HG02885 (cell line): ENCODE data around the gene CFAP61.
"Not testable (repeated sequence)": the region's sequence is repeated elsewhere in the genome, so short reads cannot be mapped to it uniquely, and the experiment has no call there.

Source experiments
- ATAC-seq: cut with Tn5 transposase; IDR thresholded peaks from one replicate; pipeline ENCODE4 v1.9.1; 2021; ENCODE audit warnings: mild to moderate bottlenecking; ENCODE audit not compliant: unreplicated experiment, poor library complexity

The CFAP61 gene

DNA sequence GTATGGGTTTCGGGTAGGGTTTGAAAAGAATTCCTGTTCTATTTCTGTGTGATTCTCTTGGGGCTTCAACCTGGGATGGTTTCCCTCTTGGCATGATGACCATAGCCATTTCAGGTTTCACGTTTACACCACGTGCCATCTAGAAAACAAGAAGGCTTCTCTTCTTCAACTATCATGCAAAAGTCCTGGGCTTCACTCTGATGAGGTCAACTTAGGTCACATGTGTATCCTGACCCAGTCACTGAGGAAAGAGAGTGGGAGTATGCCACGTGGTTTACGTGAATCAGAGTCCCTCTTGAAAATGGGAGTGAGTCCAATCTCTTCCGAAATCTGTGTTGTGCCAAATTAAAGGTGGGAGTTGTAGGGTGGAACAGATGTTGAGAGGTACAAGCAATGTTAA is 174.2 kb downstream of the CFAP61 start:
- ATAC-seq, result no peak

DNA sequence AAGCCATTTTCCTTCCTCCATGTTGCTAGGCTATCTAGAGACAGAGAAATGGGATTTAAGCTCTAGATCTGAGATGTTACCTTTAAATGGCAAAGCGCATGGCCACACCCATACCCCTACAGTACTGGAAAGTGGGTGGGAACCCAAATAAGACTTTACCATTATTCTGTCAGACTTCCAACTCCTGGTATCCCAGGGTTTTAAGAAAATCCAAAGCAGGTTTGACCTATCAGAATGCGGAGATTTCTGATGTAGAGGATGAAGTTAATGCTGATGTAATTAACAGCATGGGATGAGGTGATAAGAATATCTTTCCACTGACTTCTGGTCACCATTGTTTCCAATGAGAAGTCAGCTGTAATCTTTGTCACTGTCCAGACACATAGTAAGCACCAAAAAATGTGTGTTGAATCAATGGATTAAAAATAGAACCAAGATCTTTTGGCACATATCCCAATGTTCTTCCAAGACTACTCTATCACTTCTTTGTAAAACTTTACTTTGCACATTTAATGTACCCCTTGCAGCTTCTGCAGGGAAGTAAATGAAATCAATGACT is 174.8 kb downstream of the CFAP61 start:
- ATAC-seq, result no peak

DNA sequence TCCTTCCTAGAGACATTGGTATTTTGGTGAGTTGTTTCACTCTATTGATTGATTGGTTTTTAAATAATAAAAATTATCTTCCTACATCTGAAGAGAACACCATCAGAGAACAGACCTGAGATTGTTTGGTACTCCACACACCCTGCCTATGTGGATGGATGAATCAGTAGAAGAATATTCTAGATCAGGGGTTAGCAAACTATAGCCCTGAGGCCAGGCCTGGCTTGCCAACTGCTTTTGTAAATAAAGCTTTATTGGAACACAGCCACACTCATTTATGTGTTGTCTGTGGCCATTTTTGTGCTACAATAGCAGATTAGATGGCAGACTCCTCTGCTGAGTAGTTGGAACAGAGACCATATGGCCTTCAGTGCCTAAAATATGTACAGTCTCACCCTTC is 176.0 kb downstream of the CFAP61 start:
- no peak for ATAC-seq

DNA sequence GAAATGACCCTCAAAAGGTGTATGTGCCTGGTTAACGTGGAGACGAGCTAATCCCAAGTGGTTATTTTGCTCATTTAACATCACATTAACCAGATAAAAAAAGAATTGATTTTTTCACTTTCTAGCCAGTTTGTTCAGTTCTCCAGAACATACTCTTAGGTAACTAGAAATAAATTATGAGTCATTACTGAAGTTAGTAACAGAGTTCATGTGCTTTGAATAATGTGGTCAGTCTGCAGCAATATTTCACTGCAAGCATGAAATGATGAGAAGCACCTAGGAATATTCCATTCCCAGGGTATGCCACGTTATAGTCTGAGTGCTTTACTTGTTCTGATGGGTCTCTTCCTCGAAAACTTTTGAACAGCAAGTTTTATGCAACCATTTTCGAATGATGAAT is 177.3 kb downstream of the CFAP61 start:
- ATAC-seq, result no peak

DNA sequence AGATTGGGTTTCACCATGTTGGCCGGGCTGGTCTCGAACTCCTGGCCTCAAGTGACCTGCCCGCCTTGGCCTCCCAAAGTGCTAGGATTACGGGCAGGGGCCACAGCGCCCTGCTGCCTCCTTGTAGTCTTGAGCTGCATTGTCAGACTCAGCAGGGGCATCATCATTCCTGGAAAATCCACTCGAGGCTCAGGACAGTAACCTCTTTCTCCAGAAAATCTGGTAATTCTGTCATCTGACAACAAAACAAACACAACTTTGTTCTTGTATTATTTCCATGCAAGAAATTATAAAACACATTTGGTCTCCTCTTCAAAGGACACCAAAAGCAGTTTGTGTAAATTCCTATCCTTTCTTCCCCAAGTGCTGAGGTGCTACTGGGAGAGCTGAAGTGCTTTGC is 178.4 kb downstream of the CFAP61 start:
- no peak for ATAC-seq

DNA sequence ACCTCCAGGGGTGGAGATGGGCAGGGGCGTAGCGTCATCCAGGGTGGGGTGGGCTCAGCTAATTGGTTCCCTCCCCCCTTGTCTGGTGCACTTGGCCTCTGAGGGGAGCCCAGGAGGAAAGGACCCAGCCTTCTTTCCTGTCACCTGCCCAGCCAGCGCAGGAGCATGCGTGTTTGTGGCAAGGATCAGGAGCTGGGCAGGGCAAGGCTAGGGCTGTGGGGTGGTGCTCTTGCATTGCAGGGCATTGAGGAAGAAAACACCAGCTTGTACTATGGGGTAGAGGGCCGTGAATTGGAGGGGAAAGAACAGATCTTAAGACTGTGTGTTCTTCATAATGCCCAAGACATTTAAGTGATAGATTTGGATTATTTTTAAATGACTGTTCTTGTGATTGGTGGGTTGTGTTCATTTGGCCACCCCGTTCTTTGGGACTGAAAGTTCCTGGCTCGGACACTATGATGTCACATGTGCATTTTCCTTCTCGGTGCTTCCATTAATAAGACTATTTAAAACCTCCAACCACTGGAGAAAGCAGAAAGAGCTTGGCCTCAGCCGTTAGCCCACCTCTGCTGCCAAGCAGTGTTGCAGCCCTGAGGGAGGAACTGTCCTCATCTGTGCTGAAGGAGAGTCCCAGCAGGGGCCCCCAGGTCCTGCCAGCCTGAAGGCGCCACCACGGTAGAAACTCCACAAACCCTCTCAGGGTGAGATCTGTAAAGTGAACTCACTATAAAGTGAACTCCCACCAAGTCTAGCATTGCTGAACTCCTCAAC is 179.4 kb downstream of the CFAP61 start:
- ATAC-seq, result no peak

DNA sequence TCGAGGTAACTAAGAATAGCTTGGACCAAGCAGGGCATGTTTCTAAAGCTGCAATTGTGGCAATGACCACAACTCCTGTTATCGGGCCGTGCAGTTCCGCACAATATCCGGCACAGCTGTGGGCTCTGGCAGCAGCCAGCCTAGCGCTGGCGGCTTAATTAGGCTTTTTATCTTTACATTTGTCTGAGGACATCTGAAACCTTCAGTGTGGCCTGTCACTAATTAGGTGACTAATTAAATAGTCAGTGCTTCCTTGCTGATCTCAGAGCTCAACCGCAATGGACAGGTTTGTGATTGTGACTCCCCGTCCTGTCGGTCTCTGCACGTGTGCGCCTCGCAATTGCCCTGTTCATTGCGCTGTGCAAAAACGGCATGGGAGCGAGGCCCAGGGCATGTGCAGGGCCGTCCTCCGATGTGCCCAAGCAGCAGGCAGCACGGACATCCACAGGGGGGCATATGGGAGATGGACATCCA is 180.7 kb downstream of the CFAP61 start:
- no peak for ATAC-seq

DNA sequence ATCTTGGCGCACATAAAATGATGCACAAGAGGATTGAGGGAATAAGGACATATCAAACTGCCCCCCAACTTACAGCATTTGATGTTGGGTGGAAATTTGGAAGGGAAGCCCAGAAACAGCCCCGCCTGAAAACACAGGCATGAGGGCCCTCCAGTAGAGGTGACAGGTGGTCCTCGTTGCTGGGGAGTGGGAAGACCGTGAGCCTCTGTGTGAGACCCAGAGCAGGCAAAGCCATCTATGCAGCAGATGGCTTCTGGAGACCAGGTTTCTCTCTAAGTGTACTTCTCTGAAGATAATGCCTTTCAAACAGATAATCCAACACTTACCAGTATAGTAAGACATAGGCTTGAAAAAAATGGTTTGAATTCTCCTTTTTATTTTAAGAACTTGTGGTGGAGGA is 183.3 kb downstream of the CFAP61 start:
- no peak for ATAC-seq

DNA sequence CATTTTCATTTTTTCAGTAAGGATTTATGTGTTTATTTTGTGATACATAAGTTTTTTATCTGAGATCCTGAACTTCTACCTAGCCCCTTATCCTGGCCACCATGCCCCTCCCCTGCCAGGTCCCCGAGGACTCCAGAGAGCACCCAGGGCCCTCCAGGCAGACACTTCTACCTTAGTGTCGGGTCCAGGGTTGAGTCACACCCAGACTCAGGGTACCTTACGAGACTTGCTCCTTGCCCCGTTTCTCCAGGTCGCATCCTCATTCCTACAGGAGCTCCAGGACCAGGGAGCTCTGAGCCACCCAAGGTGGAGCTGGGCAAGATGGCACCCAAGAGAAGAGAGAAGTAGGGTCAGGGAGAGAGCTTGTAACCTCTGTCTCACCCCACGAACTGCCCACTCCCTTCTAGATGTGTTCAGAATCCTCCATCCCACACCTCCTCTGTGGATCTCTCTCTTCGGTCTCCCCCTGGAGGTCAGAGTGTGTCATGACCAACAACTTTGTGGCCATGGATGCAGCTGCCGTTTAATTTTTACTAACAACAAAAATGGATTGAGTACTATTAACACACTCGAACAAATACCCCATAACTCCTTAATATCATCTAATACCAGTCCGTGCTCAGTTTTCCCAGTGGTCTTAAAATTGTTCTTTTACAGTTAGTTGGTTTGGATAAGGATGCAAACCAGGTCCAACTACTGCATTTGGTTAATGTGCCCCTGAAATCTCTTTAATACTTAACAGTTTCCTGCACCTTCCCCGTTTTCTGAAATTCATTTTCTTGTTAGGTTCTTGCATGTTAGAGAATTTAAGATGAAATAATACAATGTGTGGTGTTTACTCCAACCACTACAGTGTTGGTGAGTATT is 185.0 kb downstream of the CFAP61 start:
- peak; percentile 80 for ATAC-seq

DNA sequence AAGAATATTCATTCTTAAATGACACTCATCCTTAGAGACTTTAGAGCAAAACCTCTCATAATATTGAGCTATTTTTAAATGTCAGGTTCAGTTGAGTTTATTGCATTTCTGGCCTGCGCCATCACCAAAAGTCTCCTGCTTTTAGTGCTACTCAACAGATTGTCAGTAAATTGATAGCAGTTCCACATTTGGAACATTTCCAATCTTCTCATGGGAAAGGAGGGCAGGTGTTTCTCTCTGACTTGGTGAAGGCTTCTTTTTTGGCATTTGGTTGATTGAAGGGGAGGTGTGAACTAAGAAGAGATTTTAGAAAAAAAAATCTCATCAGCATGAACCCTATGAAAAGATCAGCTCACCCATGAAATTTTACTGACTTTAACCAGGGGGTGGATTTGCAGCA is 189.6 kb downstream of the CFAP61 start:
- ATAC-seq, result no peak

DNA sequence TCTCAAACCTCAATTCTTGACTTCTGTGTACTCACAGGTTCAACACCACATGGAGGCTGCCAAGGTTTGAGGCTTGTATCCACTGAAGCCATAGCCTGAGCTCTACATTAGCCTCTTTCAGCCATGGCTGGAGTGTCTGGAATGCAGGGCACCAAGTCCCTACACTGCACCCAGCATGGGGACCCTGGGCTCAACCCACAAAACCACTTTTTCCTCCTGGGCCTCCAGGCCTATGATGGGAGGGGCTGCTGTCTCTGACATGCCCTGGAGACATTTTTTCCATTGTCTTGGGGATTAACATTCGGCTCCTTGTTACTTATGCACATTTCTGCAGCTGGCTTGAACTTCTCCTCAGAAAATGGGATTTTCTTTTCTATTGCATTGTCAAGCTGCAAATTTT is 192.1 kb downstream of the CFAP61 start:
- not testable (repeated sequence) for ATAC-seq

DNA sequence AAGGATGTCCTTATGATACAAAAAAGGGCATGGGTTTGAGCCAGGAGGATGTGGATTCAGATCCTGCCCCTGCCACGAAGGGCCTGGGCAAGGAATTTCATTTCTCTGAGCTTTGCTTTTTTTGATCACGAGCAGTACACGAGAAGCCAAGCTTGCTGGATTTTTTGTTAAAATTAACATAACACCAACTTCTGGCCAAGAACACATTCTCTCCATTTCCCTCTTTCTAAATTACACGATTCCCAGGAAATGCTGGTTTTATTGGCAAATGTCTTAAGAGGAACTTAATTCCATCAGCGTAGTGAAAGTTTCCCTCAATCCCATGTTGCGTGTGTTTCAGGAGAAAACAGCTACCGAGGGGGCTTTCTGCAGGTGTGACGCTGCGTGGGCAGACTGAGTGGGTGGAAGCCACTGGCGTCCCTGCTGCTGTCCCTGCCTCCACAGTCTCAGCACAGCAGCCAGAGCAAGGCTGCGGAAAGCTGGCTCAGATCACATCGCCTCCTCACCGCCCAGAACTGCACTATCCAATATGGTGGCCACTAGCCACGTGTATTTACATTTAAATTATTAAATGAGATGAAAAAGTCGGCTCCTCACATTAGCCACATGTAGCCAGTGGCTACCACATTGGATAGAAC is 194.8 kb downstream of the CFAP61 start:
- ATAC-seq, result no peak

DNA sequence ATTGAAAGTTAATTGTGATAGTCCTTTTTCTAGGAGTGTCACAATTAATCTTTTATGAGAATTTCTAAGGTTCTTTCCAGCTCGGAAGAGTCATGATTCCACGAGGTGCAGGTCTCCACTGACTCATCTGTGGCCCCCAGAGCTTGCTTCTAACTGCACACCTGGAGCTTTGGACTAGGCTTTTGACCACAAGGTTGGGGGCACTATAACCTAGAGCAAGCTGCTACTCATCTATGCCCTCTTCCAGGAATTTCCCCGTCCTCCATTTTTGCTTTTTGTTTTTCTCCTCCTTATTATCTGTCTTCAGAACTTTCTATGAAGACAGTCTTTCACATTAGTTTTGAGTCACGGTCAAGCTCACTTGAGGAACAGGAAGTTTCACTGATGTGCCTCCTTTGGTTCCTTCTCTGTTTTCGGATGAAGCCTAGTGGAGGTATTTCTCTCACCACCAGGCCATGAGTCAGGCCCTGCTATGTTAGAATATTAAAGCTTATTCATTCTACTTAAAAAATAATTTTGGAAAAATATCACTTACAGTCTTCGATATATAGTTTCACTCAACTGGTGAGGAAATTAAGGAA is 196.4 kb downstream of the CFAP61 start:
- no peak for ATAC-seq

DNA sequence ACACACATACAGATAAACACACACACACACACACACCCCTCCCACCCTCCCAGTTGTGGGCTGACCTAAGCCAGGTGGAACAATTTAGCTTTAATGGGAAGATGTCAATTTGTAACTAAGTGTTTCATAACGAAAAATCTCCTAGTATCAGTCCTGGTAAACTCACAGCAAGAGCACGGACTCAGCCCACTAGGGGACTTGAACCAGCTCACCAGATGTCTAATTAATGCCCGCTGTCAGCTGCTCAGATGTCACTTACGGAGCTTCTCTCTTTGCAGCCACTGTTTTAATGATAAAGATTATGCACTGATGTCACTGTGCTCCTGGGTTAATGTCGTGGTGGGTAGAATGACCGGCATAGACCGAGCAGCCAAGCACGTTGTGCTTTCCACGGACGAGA is 199.0 kb downstream of the CFAP61 start:
- ATAC-seq, result no peak

DNA sequence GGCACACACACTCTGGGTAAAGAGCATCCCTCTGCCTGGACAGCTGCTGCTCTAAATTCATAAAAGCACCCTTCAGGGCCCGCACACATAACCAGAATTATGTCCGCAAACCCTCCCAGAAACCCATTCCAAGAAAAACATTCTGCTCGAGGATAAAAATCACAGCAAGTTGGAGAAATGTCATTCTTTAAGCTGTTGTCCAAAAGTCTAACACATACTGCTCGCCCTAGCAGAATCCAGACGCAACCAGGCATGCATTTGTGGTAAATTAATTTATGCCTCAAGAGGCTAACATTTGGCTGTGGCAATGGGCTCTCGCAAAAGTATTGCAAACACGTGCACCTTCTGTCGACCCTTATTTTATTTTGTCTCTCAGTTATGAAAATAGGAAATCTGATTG is 199.5 kb downstream of the CFAP61 start:
- ATAC-seq, result no peak

DNA sequence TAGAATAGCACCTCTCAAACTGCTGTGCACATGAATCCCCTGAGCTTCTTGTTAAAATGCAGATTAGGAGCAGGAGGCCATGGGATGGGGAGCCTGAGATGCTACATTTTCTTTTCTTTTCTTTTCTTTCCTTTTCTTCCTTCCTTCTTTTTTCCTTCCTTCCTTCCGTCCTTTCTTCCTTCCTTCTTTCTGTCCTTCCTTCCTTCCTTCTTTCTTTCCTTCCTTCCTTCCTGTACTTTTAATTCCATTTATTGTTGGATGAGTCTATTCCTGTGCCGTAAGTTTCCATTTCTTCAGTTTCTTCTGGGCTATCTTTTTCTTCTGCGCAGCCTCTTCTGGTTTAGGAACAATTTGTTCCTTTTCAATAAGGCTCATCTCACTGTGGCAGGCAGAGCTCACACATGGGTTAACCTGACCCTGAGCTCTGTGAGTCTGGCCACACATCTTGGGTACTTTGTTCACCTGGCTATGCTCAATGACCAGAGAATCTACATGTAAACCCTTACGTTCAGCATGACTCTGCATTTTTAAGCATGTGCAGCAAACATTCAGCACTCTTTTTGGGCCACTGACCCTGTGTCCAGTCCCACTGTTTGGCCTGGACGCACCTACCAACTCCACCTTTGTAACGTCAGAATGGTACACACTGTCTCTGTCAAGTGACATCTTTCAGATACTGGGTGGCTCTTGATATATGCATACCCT is 200.9 kb downstream of the CFAP61 start:
- no peak for ATAC-seq

DNA sequence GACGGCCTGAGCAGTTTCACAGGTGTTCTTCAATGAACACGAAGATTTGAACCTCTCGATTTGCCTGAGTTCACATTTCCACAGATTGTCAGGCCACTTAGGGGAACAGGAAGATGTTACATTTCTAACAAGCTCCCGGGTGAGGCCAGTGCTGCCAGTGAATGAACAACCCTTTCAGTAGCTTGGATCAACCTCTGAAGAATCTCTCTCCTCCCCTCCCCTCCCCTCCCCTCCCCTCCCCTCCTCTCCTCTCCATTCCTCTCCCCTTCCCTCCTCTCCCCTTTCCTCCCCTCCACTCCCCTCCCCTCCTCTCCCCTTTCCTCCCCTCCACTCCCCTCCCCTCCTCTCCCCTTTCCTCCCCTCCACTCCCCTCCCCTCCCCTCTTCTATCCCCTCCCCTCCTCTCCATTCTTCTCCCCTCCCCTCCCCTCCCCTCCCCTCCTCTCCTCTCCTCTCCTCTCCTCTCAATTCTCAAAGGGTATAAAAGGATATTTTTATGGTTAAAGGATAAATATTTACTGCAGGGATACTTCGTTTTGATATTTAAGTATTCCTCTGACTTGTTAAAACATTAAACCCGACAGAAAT is 201.5 kb downstream of the CFAP61 start:
- no peak for ATAC-seq

DNA sequence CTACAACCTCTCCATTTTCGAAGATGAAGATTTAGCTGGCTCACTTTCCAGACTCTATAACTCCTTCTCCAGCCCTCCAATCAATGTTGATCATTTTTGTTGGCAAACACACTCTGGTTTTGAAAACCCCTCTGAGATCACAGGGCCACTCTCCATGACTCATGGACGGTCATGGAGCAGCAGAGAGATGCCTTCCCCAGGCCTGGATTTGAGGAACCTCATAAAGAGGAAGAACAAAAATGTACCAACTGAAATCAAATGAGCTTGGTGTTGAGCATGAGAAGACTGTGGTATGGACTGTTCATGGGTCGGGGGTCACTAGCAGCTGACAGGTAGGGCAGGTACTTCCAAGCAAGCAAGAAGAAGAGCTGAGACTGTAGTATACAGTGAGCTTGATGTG is 202.8 kb downstream of the CFAP61 start:
- ATAC-seq, result no peak

DNA sequence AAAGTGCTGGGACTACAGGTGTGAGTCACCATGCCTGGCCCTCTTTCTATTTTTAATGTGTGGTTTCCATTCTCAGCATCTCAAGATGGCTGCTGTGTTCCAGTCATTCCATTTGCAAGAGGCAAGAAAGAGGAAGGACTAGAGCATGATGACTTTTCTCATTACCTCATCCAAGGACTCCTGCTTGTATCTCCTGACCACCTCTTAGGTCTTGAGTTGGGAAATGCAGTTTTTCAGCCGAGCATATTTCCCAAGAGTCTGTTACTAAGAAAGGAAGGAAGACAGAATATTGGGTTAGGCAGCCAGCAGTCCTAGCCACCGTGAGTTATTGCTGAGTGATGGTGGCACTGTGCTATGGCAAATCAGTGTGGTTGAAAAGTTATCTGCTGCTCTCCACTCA is 207.2 kb downstream of the CFAP61 start:
- ATAC-seq, result no peak
